Measurements from ENCODE around the gene MKNK2.

GRCh38 chr19:1992759-1993260 is 58.2 kb downstream of the MKNK2 start:
- TF ChIP-seq ATF3 (IDR thresholded peaks at IDR 0.05) (no peak), CTCF (IDR thresholded peaks at IDR 0.05 in 2 of 3, conservative IDR thresholded peaks at IDR 0.05 in 1 of 3; ENCODE audit: borderline replicate concordance in 1 of 3, insufficient read depth in 1 of 3, low read depth in 2 of 3, low read length in 2 of 3) (no peak), EZH2 (IDR thresholded peaks at IDR 0.05) (no peak), CEBPB (IDR thresholded peaks at IDR 0.05; ENCODE audit: low read depth) (no peak), ELF1 (IDR thresholded peaks at IDR 0.05; ENCODE audit: borderline replicate concordance, low read depth) (no peak)
